OCI-LY1 (cell line): ENCODE measurements around the gene IL4R.

Experiments
- CTCF ChIP-seq: fragments of 200-600 bp; sonication (generic), shearing (Covaris generic); IDR thresholded peaks from 2 replicates; pipeline ENCODE4 v1.5.1; 2017; ENCODE audit warnings: mild to moderate bottlenecking, antibody characterized with exemption, low read length, moderate library complexity, mixed read lengths
- EZH2 ChIP-seq: fragments of 200-600 bp; sonication (generic), shearing (Covaris generic); IDR thresholded peaks from 2 replicates; pipeline ENCODE4 v1.8.0; 2017; ENCODE audit warnings: borderline replicate concordance, mixed run types, mild to moderate bottlenecking, antibody characterized with exemption, low read length, moderate library complexity, mixed read lengths

- TF ChIP-seq CTCF (peak; percentile 52; the same call in 1 of the 2 replicates), EZH2 (no peak)
Observed at GRCh38 chr16:27374804-27375425, 61.1 kb downstream of the IL4R start.
